H1 (cell line): ENCODE measurements around the gene EIPR1. TPM values are rescaled to one million over a fixed set of nuclear protein-coding genes. Genes with fewer than 3 reads are reported as not detected.

ENCODE experiments used
- CTCF ChIA-PET: fragments of 300-600 bp; sonication (Branson Sonifier 250); formaldehyde crosslinking; loops from one replicate; lab custom pipeline; 2021; ENCODE audit not compliant: partially characterized antibody; lab: Charles Lee
- POLR2A ChIA-PET: fragments of 300-600 bp; sonication (Branson Sonifier 250); formaldehyde crosslinking; loops from one replicate; lab custom pipeline; 2021; ENCODE audit warnings: inconsistent platforms; ENCODE audit not compliant: partially characterized antibody; lab: Charles Lee
- DNase-seq, 2 experiments: peaks; one replicate each; pipeline versions ENCODE4 v3.0.0 to v3.0.0-alpha.2; 2010 to 2022; ENCODE audit warnings: low spot score in 2 of 2, low read depth in 1 of 2, mixed read lengths in 1 of 2
- FAIRE-seq: peaks from 2 replicates; lab custom pipeline; 2011; peaks lifted over from hg19 to GRCh38; lab: Jason Lieb, UNC
- H2AFZ ChIP-seq: 2 replicates; pipeline ENCODE4 v1.8.1; 2012; ENCODE audit warnings: low read length, inconsistent platforms
- H2AK5ac ChIP-seq: 2 replicates; pipeline ENCODE4 v1.6.1; 2013; ENCODE audit warnings: low read depth, low read length
- H2BK120ac ChIP-seq: replicated peaks from 2 replicates; pipeline ENCODE3; 2013; ENCODE audit warnings: low read depth, low read length, inconsistent platforms
- H2BK12ac ChIP-seq: 2 replicates; pipeline ENCODE4 v1.6.1; 2013; ENCODE audit warnings: low read depth, low read length
- H2BK15ac ChIP-seq: 2 replicates; pipeline ENCODE4 v1.6.1; 2013; ENCODE audit warnings: low read length
- H2BK20ac ChIP-seq: 2 replicates; pipeline ENCODE4 v1.6.1; 2013; ENCODE audit warnings: low read length
- H2BK5ac ChIP-seq: 2 replicates; pipeline ENCODE4 v1.6.1; 2013; ENCODE audit warnings: low read depth, low read length
- H3K14ac ChIP-seq: 2 replicates; pipeline ENCODE4 v1.6.1; 2013; ENCODE audit warnings: inconsistent platforms; ENCODE audit not compliant: insufficient read length
- H3K18ac ChIP-seq: 2 replicates; pipeline ENCODE4 v1.6.1; 2013; ENCODE audit warnings: low read length; ENCODE audit errors: extremely low read depth
- H3K23ac ChIP-seq: 2 replicates; pipeline ENCODE4 v1.6.1; 2013; ENCODE audit warnings: inconsistent platforms; ENCODE audit not compliant: insufficient read length
- H3K23me2 ChIP-seq: 2 replicates; pipeline ENCODE4 v1.6.1; 2013; ENCODE audit warnings: low read depth, low read length
- H3K27ac ChIP-seq: 2 replicates; pipeline ENCODE4 v1.6.1; 2011; ENCODE audit warnings: low read depth, low read length, inconsistent platforms
- H3K27me3 ChIP-seq, 4 experiments: replicated peaks in 1 of 4; 1 replicate in 1 of 4; 2 replicates in 3 of 4; pipeline versions ENCODE4 v1.6.1 to v1.8.1; 2011 to 2013; ENCODE audit warnings: low read length in 3 of 4, mild to moderate bottlenecking in 3 of 4, inconsistent platforms in 2 of 4, mixed read lengths in 2 of 4, moderate library complexity in 1 of 4; ENCODE audit not compliant: control insufficient read depth in 3 of 4, insufficient read depth in 3 of 4; ENCODE audit errors: extremely low read depth in 1 of 4
- H3K36me3 ChIP-seq, 4 experiments: 2 replicates each; pipeline versions ENCODE4 v1.6.1 to v1.8.1; 2011 to 2013; ENCODE audit warnings: mild to moderate bottlenecking in 4 of 4, low read length in 3 of 4, moderate library complexity in 2 of 4, control low read depth in 1 of 4, inconsistent platforms in 1 of 4; ENCODE audit not compliant: insufficient read depth in 4 of 4, control insufficient read depth in 2 of 4
- H3K4ac ChIP-seq: replicated peaks from 2 replicates; pipeline ENCODE3; 2013; ENCODE audit warnings: low read length, low read depth, mixed read lengths, inconsistent platforms; ENCODE audit not compliant: insufficient read length
- H3K4me1 ChIP-seq, 4 experiments: replicated peaks in 1 of 4; 1 replicate in 1 of 4; 2 replicates in 3 of 4; pipeline versions ENCODE4 v1.6.1 to v1.8.1; 2011 to 2013; ENCODE audit warnings: low read length in 3 of 4, inconsistent platforms in 2 of 4, mixed read lengths in 1 of 4; ENCODE audit not compliant: insufficient read depth in 4 of 4, control insufficient read depth in 3 of 4
- H3K4me2 ChIP-seq, 2 experiments: 2 replicates each; pipeline versions ENCODE4 v1.6.1 to v1.8.1; 2011 to 2013; ENCODE audit warnings: low read depth in 2 of 2, low read length in 2 of 2, control low read depth in 1 of 2, inconsistent platforms in 1 of 2, mild to moderate bottlenecking in 1 of 2; ENCODE audit not compliant: insufficient read depth in 1 of 2
- H3K4me3 ChIP-seq, 4 experiments: fragments of 200-600, 300-600 bp in 1 of 4; sonication (generic), shearing (Covaris generic), sonication (Bioruptor Twin) in 1 of 4; 2 replicates each; pipeline versions ENCODE4 v1.5.1 to v1.8.1; 2011 to 2016; ENCODE audit warnings: low read length in 4 of 4, low read depth in 3 of 4, control low read depth in 2 of 4, inconsistent platforms in 2 of 4, mild to moderate bottlenecking in 2 of 4, mixed read lengths in 1 of 4, moderate library complexity in 1 of 4; ENCODE audit not compliant: insufficient read depth in 2 of 4; ENCODE audit errors: extremely low read depth in 1 of 4
- H3K56ac ChIP-seq: replicated peaks from 2 replicates; pipeline ENCODE3; 2013; ENCODE audit warnings: low read depth, mild to moderate bottlenecking, mixed read lengths, low read length, inconsistent platforms; ENCODE audit not compliant: insufficient read length
- H3K79me1 ChIP-seq: 2 replicates; pipeline ENCODE4 v1.6.1; 2013; ENCODE audit warnings: low read depth, low read length, control low read depth
- H3K79me2 ChIP-seq, 2 experiments: 2 replicates each; pipeline versions ENCODE4 v1.6.1 to v1.8.1; 2012 to 2013; ENCODE audit warnings: low read length in 2 of 2, mild to moderate bottlenecking in 2 of 2, inconsistent platforms in 1 of 2; ENCODE audit not compliant: insufficient read depth in 2 of 2, control insufficient read depth in 1 of 2
- H3K9ac ChIP-seq, 4 experiments: replicated peaks in 1 of 4; 1 replicate in 1 of 4; 2 replicates in 3 of 4; pipeline versions ENCODE4 v1.6.1 to v1.8.1; 2011 to 2013; ENCODE audit warnings: low read depth in 3 of 4, low read length in 3 of 4, control low read depth in 2 of 4, mild to moderate bottlenecking in 2 of 4, moderate library complexity in 2 of 4, inconsistent platforms in 1 of 4; ENCODE audit errors: extremely low read depth in 1 of 4
- H3K9me3 ChIP-seq, 2 experiments: 2 replicates each; pipeline versions ENCODE4 v1.6.1 to v1.8.1; 2012 to 2013; ENCODE audit warnings: mild to moderate bottlenecking in 2 of 2, moderate library complexity in 2 of 2, control low read depth in 1 of 2, inconsistent platforms in 1 of 2, low read depth in 1 of 2, low read length in 1 of 2, mixed read lengths in 1 of 2; ENCODE audit not compliant: insufficient read depth in 2 of 2
- H4K20me1 ChIP-seq, 2 experiments: replicated peaks in 1 of 2; 2 replicates each; pipeline versions ENCODE3 to v1.8.1; 2011 to 2013; ENCODE audit warnings: inconsistent platforms in 2 of 2, low read length in 2 of 2, mild to moderate bottlenecking in 1 of 2; ENCODE audit not compliant: insufficient read depth in 2 of 2, control insufficient read depth in 1 of 2
- H4K5ac ChIP-seq: 2 replicates; pipeline ENCODE4 v1.6.1; 2013; ENCODE audit warnings: low read length, low read depth, mixed read lengths, inconsistent platforms; ENCODE audit not compliant: insufficient read length
- H4K8ac ChIP-seq: 2 replicates; pipeline ENCODE4 v1.8.0; 2013; ENCODE audit warnings: mild to moderate bottlenecking, moderate library complexity, low read length, inconsistent platforms; ENCODE audit not compliant: insufficient read depth; ENCODE audit errors: extremely low read depth
- H4K91ac ChIP-seq: replicated peaks from 2 replicates; pipeline ENCODE3; 2013; ENCODE audit warnings: low read length, mixed read lengths, inconsistent platforms; ENCODE audit not compliant: insufficient read length
- ATF2 ChIP-seq: IDR thresholded peaks from 2 replicates; pipeline ENCODE4 v1.6.1; 2012; ENCODE audit warnings: low read length, inconsistent platforms
- CHD1 ChIP-seq: IDR thresholded peaks from 2 replicates; pipeline ENCODE4 v1.6.1; 2012; ENCODE audit warnings: low read depth, low read length, improper control_type of control experiment
- FOSL1 ChIP-seq: IDR thresholded peaks from 2 replicates; pipeline ENCODE4 v1.6.1; 2011; ENCODE audit warnings: mild to moderate bottlenecking, low read depth, low read length, moderate library complexity; ENCODE audit not compliant: insufficient read depth
- GTF2F1 ChIP-seq: IDR thresholded peaks from 2 replicates; pipeline ENCODE4 v1.6.1; 2012; ENCODE audit warnings: low read depth, low read length, improper control_type of control experiment, borderline replicate concordance
- NANOG ChIP-seq: IDR thresholded peaks from 2 replicates; pipeline ENCODE4 v1.6.1; 2011; ENCODE audit warnings: low read length, low read depth, mild to moderate bottlenecking, inconsistent platforms; ENCODE audit not compliant: insufficient read depth, poor library complexity, severe bottlenecking
- PHF8 ChIP-seq: fragments of 200-600 bp; sonication (generic); conservative IDR thresholded peaks from 2 replicates; pipeline ENCODE4 v1.7.1; 2012; ENCODE audit warnings: low read depth, mild to moderate bottlenecking, inconsistent platforms, low read length, moderate library complexity
- RNF2 ChIP-seq: fragments of 200-900, 300-1000 bp; sonication (generic); IDR thresholded peaks from 2 replicates; pipeline ENCODE4 v1.7.1; 2016; ENCODE audit warnings: borderline replicate concordance, low read depth, mild to moderate bottlenecking, antibody characterized with exemption, low read length; ENCODE audit not compliant: poor library complexity, severe bottlenecking; ENCODE audit errors: missing control alignments
- SP2 ChIP-seq: IDR thresholded peaks from 2 replicates; pipeline ENCODE4 v1.6.1; 2012; ENCODE audit warnings: mild to moderate bottlenecking, low read length, inconsistent platforms
- WGBS, 2 experiments: shearing (Covaris generic) in 1 of 2; methylation state at CpG; one replicate each; pipeline versions ENCODE4 v1.1.6 to v1.1.7; 2013 to 2015; ENCODE audit warnings: low lambda C conversion rate in 2 of 2, mixed read lengths in 2 of 2, inconsistent platforms in 1 of 2, low coverage in 1 of 2, missing lambda C conversion rate in 1 of 2; ENCODE audit not compliant: insufficient replicate concordance in 2 of 2, insufficient coverage in 1 of 2, insufficient read length in 1 of 2; ENCODE audit errors: extremely low coverage in 1 of 2, missing lambda C conversion rate in 1 of 2; 5-methylcytosine and 5-hydroxymethylcytosine counted together
- polyA plus RNA-seq, 7 experiments: library from polyadenylated mRNA; depleted of rRNA in 3 of 7; stranded (reverse) in 5 of 7; unstranded in 2 of 7; fragments of >200 nt in 5 of 7; fragments of 200-250 nt in 2 of 7; gene quantifications; 1 replicate in 5 of 7; 2 replicates in 1 of 7; 4 replicates in 1 of 7; pipeline versions ENCODE4 v1.2.1 to v1.2.3, GENCODE V29; 2011 to 2013; ENCODE audit warnings: missing spikeins in 2 of 7, mixed read lengths in 2 of 7
- total RNA-seq: library from RNA; stranded (reverse); fragmentation: NEBNext Ultra II Directional; extraction: Animal tissue kit (Norgen Biotek cat#: 25700); gene quantifications from 2 replicates; pipeline ENCODE4 v1.2.1, GENCODE V29; 2021
- TF ChIP-seq, protein P1 (sequence below), 3 experiments: IDR thresholded peaks; 1 replicate in 2 of 3; 2 replicates in 1 of 3; pipeline versions ENCODE4 v1.5.1 to v1.6.1; 2011; ENCODE audit warnings: low read length in 3 of 3, mild to moderate bottlenecking in 3 of 3, inconsistent platforms in 2 of 3, low read depth in 1 of 3, moderate library complexity in 1 of 3; ENCODE audit not compliant: insufficient read depth in 1 of 3; ENCODE audit errors: control extremely low read depth in 1 of 3

Gene EIPR1
- total and polyA plus RNA-seq, 2 of the 8 experiments (the other 6 are each of a cell fraction or from before 2014, with no cell fraction given) = 26.3 to 56.4 TPM

DNA sequence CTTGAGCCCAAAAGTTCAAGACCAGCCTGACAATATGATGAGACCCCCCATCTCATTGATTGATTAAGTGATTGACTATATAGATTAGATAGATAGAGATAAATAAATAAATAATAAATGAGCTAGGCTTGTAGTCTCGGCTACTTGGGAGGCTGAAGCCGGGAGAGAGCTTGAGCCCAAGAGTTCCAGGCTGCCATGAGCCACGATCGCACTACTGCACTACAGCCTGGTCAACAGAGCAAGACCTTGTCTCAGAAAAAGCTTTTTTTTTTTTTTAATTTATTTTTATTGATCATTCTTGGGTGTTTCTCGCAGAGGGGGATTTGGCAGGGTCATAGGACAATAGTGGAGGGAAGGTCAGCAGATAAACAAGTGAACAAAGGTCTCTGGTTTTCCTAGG lies 12.4 kb downstream of the EIPR1 start:
- H3K27ac ChIP-seq = no peak overlapping the region
- FAIRE-seq (no peak), DNase-seq (no peak)
- no peak overlapping the region for H2AK5ac ChIP-seq
- no peak overlapping the region for H2BK12ac ChIP-seq
- no peaks in the 10 kb centered on the region for H3K23me2 ChIP-seq
- H3K14ac ChIP-seq = no peak overlapping the region
- no peak overlapping the region for H2AFZ ChIP-seq
- H3K79me2 ChIP-seq = peaks cover 5 to 71% of the 10 kb centered on the region in 2 experiments; a peak in 3 of 4 replicates
- no peak overlapping the region for H2BK5ac ChIP-seq
- no peaks in the 10 kb centered on the region for H3K27me3 ChIP-seq
- H2BK15ac ChIP-seq = no peak overlapping the region
- H4K8ac ChIP-seq = no peak overlapping the region
- 92% methylated on average over 5 of the region's 5 CpGs; no CpG with 5 or more reads in 1 of the 2 experiments for WGBS, 2 experiments
- no peak overlapping the region for H2BK20ac ChIP-seq
- H4K91ac ChIP-seq = no peak overlapping the region
- no peaks in the 10 kb centered on the region for H3K36me3 ChIP-seq
- peaks cover 0 to 2% (median 0%) of the 10 kb centered on the region in 4 experiments; a peak in 1 of 7 replicates for H3K4me1 ChIP-seq
- ChIA-PET POLR2A (no interaction called here), CTCF (no interaction called here)
- H3K4me3 ChIP-seq = no peak overlapping the region
- H3K23ac ChIP-seq = no peak overlapping the region
- H3K56ac ChIP-seq = no peak overlapping the region
- H3K4ac ChIP-seq = no peak overlapping the region
- no peak overlapping the region for H3K4me2 ChIP-seq
- H3K9me3 ChIP-seq = peaks cover 5 to 8% of the 10 kb centered on the region in 2 experiments; a peak in 2 of 4 replicates
- H2BK120ac ChIP-seq = no peak overlapping the region
- H3K18ac ChIP-seq = no peak overlapping the region
- H4K20me1 ChIP-seq = peaks cover 0 to 6% of the 10 kb centered on the region in 2 experiments
- H4K5ac ChIP-seq = no peak overlapping the region
- no peak overlapping the region for H3K9ac ChIP-seq
- peaks cover 12% of the 10 kb centered on the region for H3K79me1 ChIP-seq
- TF ChIP-seq NANOG = no peak
- no peak for TF ChIP-seq FOSL1
- TF ChIP-seq ATF2 = no peak
- no peak for TF ChIP-seq RNF2
- TF ChIP-seq, protein P1, sequence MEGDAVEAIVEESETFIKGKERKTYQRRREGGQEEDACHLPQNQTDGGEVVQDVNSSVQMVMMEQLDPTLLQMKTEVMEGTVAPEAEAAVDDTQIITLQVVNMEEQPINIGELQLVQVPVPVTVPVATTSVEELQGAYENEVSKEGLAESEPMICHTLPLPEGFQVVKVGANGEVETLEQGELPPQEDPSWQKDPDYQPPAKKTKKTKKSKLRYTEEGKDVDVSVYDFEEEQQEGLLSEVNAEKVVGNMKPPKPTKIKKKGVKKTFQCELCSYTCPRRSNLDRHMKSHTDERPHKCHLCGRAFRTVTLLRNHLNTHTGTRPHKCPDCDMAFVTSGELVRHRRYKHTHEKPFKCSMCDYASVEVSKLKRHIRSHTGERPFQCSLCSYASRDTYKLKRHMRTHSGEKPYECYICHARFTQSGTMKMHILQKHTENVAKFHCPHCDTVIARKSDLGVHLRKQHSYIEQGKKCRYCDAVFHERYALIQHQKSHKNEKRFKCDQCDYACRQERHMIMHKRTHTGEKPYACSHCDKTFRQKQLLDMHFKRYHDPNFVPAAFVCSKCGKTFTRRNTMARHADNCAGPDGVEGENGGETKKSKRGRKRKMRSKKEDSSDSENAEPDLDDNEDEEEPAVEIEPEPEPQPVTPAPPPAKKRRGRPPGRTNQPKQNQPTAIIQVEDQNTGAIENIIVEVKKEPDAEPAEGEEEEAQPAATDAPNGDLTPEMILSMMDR (IDR thresholded peaks at IDR 0.05; ENCODE audit: control extremely low read depth in 1 of 3, insufficient read depth in 1 of 3, low read depth in 1 of 3, low read length in 3 of 3) = no peak
- no peak for TF ChIP-seq CHD1
- TF ChIP-seq SP2 = no peak
- no peak for TF ChIP-seq GTF2F1
- no peak for TF ChIP-seq PHF8
